Heart left ventricle (tissue), 13 donors: ENCODE results near the gene FNDC3B.

Experiments
- CTCF ChIP-seq, 12 donors: fragments of 200-600 bp; sonication (generic) in 4 of 12; IDR thresholded peaks; one replicate each; pipeline versions ENCODE4 v1.5.0 to v1.8.0; 2018 to 2022; ENCODE audit warnings: antibody characterized with exemption in 12 of 12, mild to moderate bottlenecking in 5 of 12
- POLR2A ChIP-seq, 2 donors: fragments of 450-650 bp; IDR thresholded peaks; one replicate each; pipeline ENCODE4 v1.6.1; 2017; ENCODE audit warnings: antibody characterized with exemption in 2 of 2, mild to moderate bottlenecking in 2 of 2, moderate library complexity in 2 of 2
- donor health status: ischemic (EF 13 %, LVEDD 7.1; RV severe dilation, severe dysfunction).
- donor health status: DM: no; HTN: yes; CAD: no.
- donor health status: DM: no; HTN: no; CAD: no.
- donor health status: ischemic (EF 25% LVEDD 6.9; RV normal size, moderate dysfunction).
- donor health status: ischemic (EF 25% LVEDD 5.7; RV mildly dilated, moderate dysfunction).
- donor health status: ischemic (EF 35%, LVEDD 5.7; RV mildly dilated, moderate dysfunction).
- donor health status: nonischemic (EF 11% LVEDD 7.7; RV severe dilation, severe dysfunction).
- donor health status: DM: yes; HTN: yes; CAD: no.
- donor health status: PGD.
- donor health status: ischemic (EF 29% LVEDD 5.4; RV normal size, mild dysfunction).
- donor health status: nonischemic (EF 23%, LVEDD 6.1; RV moderate dilation, normal function).

DNA sequence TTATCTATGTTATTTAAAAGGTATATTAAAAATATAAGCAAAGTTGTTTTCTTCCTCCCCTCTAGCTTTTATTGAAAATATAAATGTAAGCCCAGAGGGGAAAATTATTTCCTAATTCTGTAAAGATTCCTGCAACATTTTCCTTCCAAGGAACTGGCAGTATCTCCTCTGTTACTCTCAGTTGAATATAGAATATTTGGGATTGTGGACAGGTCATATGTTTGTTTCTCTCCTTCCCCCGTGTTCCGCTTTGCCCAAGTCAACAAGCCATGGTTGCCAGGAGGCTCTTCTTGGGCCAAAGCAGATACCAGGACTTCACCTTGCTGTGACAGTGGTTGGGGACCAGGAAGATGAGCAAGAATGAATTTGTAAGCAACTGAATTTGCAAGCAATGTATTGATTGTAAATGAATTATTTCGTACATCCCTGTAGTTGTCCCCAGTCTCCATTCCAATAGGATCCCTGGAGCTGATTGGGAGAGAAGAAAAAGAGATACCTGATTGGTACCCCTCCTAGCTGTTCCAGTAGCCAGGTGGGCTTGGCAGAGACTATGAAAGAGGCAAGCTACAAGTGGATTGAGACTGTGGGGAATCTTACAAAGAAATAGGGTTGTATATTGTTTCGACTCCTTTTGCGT, 130.8 kb downstream of the FNDC3B start:
- TF ChIP-seq CTCF (IDR thresholded peaks at IDR 0.05) (no peak), POLR2A (IDR thresholded peaks at IDR 0.05) (no peak)
